WTC11 (cell line): ENCODE results near the gene SUSD1.

Experiments used
- ETV6 ChIP-seq: sonication (generic); formaldehyde crosslinking; IDR thresholded peaks from 2 replicates; pipeline ENCODE4 v1.8.1; 2022; ENCODE audit warnings: mild to moderate bottlenecking, missing genetic modification reagents
- FOXJ3 ChIP-seq: sonication (generic); formaldehyde crosslinking; IDR thresholded peaks from 2 replicates; pipeline ENCODE4 v1.9.0; 2021; ENCODE audit warnings: missing genetic modification reagents, mild to moderate bottlenecking, borderline replicate concordance
- JAZF1 ChIP-seq: fragments of 250-450 bp; sonication (Bioruptor Pico); IDR thresholded peaks from 2 replicates; pipeline ENCODE4 v1.9.0; 2021; ENCODE audit warnings: moderate library complexity, mild to moderate bottlenecking, inconsistent platforms
- NR2C2 ChIP-seq: sonication (generic); formaldehyde crosslinking; IDR thresholded peaks from 2 replicates; pipeline ENCODE4 v1.8.0; 2022; ENCODE audit warnings: mild to moderate bottlenecking, missing genetic modification reagents
- ZNF121 ChIP-seq: sonication (generic); formaldehyde crosslinking; IDR thresholded peaks from 2 replicates; pipeline ENCODE4 v1.8.0; 2023; ENCODE audit warnings: missing genetic modification reagents
- ZNF232 ChIP-seq: sonication (generic); formaldehyde crosslinking; IDR thresholded peaks from 2 replicates; pipeline ENCODE4 v1.8.0; 2022; ENCODE audit warnings: mild to moderate bottlenecking, missing genetic modification reagents
- ZNF416 ChIP-seq: fragments of 250-450 bp; sonication (Bioruptor Pico); IDR thresholded peaks from 2 replicates; pipeline ENCODE4 v1.9.0; 2021; ENCODE audit warnings: mild to moderate bottlenecking, inconsistent platforms
- TF ChIP-seq, protein P1 (sequence below): sonication (generic); formaldehyde crosslinking; IDR thresholded peaks from 2 replicates; pipeline ENCODE4 v1.8.1; 2022; ENCODE audit warnings: low read depth, missing genetic modification reagents, borderline replicate concordance
- TF ChIP-seq, protein P2 (sequence below): fragments of 200-600 bp; IDR thresholded peaks from 2 replicates; pipeline ENCODE4 v1.8.0; 2022; ENCODE audit warnings: antibody characterized with exemption
- TF ChIP-seq, protein P3 (sequence below): sonication (generic); formaldehyde crosslinking; IDR thresholded peaks from 2 replicates; pipeline ENCODE4 v1.8.0; 2022; ENCODE audit warnings: mild to moderate bottlenecking, missing genetic modification reagents
- TF ChIP-seq, protein P4 (sequence below): sonication (generic); formaldehyde crosslinking; IDR thresholded peaks from 2 replicates; pipeline ENCODE4 v1.8.0; 2022; ENCODE audit warnings: mild to moderate bottlenecking, missing genetic modification reagents
- TF ChIP-seq, protein P5 (sequence below): sonication (generic); formaldehyde crosslinking; IDR thresholded peaks from 2 replicates; pipeline ENCODE4 v1.8.1; 2023; ENCODE audit warnings: mild to moderate bottlenecking, missing genetic modification reagents
- TF ChIP-seq, protein P6 (sequence below): sonication (generic); formaldehyde crosslinking; IDR thresholded peaks from 2 replicates; pipeline ENCODE4 v1.8.1; 2023; ENCODE audit warnings: mild to moderate bottlenecking, moderate library complexity, missing genetic modification reagents
- TF ChIP-seq, protein P7 (sequence below): sonication (generic); formaldehyde crosslinking; IDR thresholded peaks from 2 replicates; pipeline ENCODE4 v1.8.0; 2022; ENCODE audit warnings: mild to moderate bottlenecking, missing genetic modification reagents

DNA sequence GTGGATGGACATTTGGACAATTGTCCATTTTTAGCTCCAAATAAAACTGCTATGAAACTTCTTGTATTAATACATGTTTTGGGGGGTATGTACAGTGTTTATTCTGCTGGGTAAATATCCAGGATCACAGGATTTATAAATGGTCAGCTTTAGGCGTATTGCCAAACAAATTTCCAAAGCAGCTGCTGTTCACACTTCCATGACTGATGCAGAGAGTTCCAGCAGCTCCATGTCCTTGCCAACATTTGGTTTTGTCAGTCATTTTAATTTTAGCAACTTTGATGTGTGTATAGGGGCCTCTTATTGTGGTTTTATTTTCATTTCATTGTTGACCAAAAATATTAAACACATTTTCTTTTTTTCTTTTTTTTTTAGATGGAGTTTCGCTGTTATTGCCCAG is 9.8 kb upstream of the SUSD1 start:
- TF ChIP-seq FOXJ3 (CRISPR knock-in tag) (no peak), ZNF121 (CRISPR knock-in tag) (no peak), ZNF232 (CRISPR knock-in tag) (no peak), NR2C2 (CRISPR knock-in tag) (no peak), JAZF1 (no peak), ZNF416 (CRISPR knock-in tag) (no peak), ETV6 (no peak)
- TF ChIP-seq, protein P1, sequence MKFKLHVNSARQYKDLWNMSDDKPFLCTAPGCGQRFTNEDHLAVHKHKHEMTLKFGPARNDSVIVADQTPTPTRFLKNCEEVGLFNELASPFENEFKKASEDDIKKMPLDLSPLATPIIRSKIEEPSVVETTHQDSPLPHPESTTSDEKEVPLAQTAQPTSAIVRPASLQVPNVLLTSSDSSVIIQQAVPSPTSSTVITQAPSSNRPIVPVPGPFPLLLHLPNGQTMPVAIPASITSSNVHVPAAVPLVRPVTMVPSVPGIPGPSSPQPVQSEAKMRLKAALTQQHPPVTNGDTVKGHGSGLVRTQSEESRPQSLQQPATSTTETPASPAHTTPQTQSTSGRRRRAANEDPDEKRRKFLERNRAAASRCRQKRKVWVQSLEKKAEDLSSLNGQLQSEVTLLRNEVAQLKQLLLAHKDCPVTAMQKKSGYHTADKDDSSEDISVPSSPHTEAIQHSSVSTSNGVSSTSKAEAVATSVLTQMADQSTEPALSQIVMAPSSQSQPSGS (CRISPR knock-in tag): no peak
- TF ChIP-seq, protein P2, sequence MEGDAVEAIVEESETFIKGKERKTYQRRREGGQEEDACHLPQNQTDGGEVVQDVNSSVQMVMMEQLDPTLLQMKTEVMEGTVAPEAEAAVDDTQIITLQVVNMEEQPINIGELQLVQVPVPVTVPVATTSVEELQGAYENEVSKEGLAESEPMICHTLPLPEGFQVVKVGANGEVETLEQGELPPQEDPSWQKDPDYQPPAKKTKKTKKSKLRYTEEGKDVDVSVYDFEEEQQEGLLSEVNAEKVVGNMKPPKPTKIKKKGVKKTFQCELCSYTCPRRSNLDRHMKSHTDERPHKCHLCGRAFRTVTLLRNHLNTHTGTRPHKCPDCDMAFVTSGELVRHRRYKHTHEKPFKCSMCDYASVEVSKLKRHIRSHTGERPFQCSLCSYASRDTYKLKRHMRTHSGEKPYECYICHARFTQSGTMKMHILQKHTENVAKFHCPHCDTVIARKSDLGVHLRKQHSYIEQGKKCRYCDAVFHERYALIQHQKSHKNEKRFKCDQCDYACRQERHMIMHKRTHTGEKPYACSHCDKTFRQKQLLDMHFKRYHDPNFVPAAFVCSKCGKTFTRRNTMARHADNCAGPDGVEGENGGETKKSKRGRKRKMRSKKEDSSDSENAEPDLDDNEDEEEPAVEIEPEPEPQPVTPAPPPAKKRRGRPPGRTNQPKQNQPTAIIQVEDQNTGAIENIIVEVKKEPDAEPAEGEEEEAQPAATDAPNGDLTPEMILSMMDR: no peak
- TF ChIP-seq, protein P3, sequence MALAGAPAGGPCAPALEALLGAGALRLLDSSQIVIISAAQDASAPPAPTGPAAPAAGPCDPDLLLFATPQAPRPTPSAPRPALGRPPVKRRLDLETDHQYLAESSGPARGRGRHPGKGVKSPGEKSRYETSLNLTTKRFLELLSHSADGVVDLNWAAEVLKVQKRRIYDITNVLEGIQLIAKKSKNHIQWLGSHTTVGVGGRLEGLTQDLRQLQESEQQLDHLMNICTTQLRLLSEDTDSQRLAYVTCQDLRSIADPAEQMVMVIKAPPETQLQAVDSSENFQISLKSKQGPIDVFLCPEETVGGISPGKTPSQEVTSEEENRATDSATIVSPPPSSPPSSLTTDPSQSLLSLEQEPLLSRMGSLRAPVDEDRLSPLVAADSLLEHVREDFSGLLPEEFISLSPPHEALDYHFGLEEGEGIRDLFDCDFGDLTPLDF (CRISPR knock-in tag): no peak
- TF ChIP-seq, protein P4, sequence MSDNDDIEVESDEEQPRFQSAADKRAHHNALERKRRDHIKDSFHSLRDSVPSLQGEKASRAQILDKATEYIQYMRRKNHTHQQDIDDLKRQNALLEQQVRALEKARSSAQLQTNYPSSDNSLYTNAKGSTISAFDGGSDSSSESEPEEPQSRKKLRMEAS (CRISPR knock-in tag): no peak
- TF ChIP-seq, protein P5, sequence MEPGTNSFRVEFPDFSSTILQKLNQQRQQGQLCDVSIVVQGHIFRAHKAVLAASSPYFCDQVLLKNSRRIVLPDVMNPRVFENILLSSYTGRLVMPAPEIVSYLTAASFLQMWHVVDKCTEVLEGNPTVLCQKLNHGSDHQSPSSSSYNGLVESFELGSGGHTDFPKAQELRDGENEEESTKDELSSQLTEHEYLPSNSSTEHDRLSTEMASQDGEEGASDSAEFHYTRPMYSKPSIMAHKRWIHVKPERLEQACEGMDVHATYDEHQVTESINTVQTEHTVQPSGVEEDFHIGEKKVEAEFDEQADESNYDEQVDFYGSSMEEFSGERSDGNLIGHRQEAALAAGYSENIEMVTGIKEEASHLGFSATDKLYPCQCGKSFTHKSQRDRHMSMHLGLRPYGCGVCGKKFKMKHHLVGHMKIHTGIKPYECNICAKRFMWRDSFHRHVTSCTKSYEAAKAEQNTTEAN (CRISPR knock-in tag): no peak
- TF ChIP-seq, protein P6, sequence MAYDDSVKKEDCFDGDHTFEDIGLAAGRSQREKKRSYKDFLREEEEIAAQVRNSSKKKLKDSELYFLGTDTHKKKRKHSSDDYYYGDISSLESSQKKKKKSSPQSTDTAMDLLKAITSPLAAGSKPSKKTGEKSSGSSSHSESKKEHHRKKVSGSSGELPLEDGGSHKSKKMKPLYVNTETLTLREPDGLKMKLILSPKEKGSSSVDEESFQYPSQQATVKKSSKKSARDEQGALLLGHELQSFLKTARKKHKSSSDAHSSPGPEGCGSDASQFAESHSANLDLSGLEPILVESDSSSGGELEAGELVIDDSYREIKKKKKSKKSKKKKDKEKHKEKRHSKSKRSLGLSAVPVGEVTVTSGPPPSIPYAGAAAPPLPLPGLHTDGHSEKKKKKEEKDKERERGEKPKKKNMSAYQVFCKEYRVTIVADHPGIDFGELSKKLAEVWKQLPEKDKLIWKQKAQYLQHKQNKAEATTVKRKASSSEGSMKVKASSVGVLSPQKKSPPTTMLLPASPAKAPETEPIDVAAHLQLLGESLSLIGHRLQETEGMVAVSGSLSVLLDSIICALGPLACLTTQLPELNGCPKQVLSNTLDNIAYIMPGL: no peak
- TF ChIP-seq, protein P7, sequence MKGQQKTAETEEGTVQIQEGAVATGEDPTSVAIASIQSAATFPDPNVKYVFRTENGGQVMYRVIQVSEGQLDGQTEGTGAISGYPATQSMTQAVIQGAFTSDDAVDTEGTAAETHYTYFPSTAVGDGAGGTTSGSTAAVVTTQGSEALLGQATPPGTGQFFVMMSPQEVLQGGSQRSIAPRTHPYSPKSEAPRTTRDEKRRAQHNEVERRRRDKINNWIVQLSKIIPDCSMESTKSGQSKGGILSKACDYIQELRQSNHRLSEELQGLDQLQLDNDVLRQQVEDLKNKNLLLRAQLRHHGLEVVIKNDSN (CRISPR knock-in tag): no peak
